Hepatocyte (in vitro differentiated cells): ENCODE results near the gene C10orf105.

Source experiments
- EZH2 ChIP-seq: fragments of 200-600 bp; sonication (generic); IDR thresholded peaks from 2 replicates; pipeline ENCODE4 v1.6.1; 2016; ENCODE audit warnings: antibody characterized with exemption, mild to moderate bottlenecking, borderline replicate concordance
- TF ChIP-seq, protein P1 (sequence below): fragments of 200-600 bp; sonication (generic); IDR thresholded peaks from 2 replicates; pipeline ENCODE4 v1.5.1; 2016; ENCODE audit warnings: antibody characterized with exemption, mild to moderate bottlenecking; ENCODE audit not compliant: poor library complexity

DNA sequence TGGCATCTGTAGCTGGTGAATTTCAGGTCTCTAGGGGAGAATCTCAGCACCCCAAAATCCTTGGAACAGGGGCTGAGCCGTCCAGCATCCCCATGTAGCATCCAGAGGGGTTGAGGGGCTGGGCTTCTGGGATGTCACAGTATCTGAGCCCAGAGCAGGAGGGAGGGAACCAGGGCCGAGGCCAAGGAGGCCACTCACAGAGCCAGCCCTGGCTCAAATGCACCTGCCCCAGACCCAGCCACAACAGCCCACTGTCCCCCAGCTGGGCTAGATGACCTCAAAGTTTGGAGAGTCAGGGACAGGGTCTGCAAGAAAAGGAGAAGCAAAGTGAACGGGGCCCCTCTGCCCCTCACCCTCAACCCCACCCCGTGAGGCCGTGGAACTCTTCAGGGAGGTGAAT, 31.4 kb upstream of the C10orf105 start:
- TF ChIP-seq, protein P1, sequence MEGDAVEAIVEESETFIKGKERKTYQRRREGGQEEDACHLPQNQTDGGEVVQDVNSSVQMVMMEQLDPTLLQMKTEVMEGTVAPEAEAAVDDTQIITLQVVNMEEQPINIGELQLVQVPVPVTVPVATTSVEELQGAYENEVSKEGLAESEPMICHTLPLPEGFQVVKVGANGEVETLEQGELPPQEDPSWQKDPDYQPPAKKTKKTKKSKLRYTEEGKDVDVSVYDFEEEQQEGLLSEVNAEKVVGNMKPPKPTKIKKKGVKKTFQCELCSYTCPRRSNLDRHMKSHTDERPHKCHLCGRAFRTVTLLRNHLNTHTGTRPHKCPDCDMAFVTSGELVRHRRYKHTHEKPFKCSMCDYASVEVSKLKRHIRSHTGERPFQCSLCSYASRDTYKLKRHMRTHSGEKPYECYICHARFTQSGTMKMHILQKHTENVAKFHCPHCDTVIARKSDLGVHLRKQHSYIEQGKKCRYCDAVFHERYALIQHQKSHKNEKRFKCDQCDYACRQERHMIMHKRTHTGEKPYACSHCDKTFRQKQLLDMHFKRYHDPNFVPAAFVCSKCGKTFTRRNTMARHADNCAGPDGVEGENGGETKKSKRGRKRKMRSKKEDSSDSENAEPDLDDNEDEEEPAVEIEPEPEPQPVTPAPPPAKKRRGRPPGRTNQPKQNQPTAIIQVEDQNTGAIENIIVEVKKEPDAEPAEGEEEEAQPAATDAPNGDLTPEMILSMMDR, result no peak
- TF ChIP-seq EZH2, result no peak
